Activated CD8-positive, alpha-beta memory T cell treated with anti-CD3 and anti-CD28 coated beads for 48 hours (primary cell): ENCODE results near the gene GALNS.
A peak's percentile ranks its signal among the peaks of the same experiment; 100 is the strongest.

Experiments
- DNase-seq, 3 experiments: peaks; one replicate each; pipeline ENCODE4 v3.0.0-alpha.2; 2020; ENCODE audit warnings: low read depth in 2 of 3, low spot score in 2 of 3

Gene GALNS

GRCh38 chr16:88820385-88821025 lies 36.2 kb downstream of the GALNS start:
- no peak for DNase-seq

- DNase-seq: no peak
These were observed 37.6 kb downstream of the GALNS start for GRCh38 chr16:88819126-88819525.

- DNase-seq: no peak
These were observed 38.2 kb downstream of the GALNS start for GRCh38 chr16:88818575-88818874.

GRCh38 chr16:88817785-88818574 lies 38.8 kb downstream of the GALNS start:
- DNase-seq: no peak

- DNase-seq: no peak
These were observed 39.8 kb downstream of the GALNS start for GRCh38 chr16:88816736-88817535.

- DNase-seq: peak in 1 of 3 experiments; percentile 27
These were observed 40.7 kb downstream of the GALNS start for GRCh38 chr16:88815901-88816589.

GRCh38 chr16:88815227-88815626 lies 41.5 kb downstream of the GALNS start:
- DNase-seq: no peak

- no peak for DNase-seq
These were observed 42.6 kb downstream of the GALNS start for GRCh38 chr16:88814144-88814502.

- DNase-seq: no peak
These were observed 43.2 kb downstream of the GALNS start for GRCh38 chr16:88813269-88814143.

GRCh38 chr16:88812513-88813268 lies 44.1 kb downstream of the GALNS start:
- DNase-seq: no peak

GRCh38 chr16:88811769-88812512 lies 44.8 kb downstream of the GALNS start, which contains the start of gene APRT:
Gene APRT (minus strand): TSS chr16:88811928. CDS start chr16:88811899, 29 bp downstream.
- peak; percentile 98 to 99 (median 99) for DNase-seq

- DNase-seq: no peak
These were observed 45.6 kb downstream of the GALNS start for GRCh38 chr16:88810912-88811768.

- no peak for DNase-seq
These were observed 46.4 kb downstream of the GALNS start for GRCh38 chr16:88810166-88810911.

GRCh38 chr16:88809676-88810165 lies 47.0 kb downstream of the GALNS start:
- DNase-seq: peak in 1 of 3 experiments; percentile 16

GRCh38 chr16:88809068-88809675 lies 47.6 kb downstream of the GALNS start:
- no peak for DNase-seq

GRCh38 chr16:88807626-88808453 lies 48.9 kb downstream of the GALNS start:
- DNase-seq: no peak
